Measurements from ENCODE around the gene ARAP2. TPM values are rescaled to one million over a fixed set of nuclear protein-coding genes. Genes with fewer than 3 reads are reported as not detected.

Gene ARAP2
- total RNA-seq, 1 donor from 2014 or later = 80.8 TPM

- intact Hi-C loops (cut with micrococcal nuclease) = no loop called here
Observed at GRCh38 chr4:36138220-36138619, 106.1 kb downstream of the ARAP2 start.

DNA sequence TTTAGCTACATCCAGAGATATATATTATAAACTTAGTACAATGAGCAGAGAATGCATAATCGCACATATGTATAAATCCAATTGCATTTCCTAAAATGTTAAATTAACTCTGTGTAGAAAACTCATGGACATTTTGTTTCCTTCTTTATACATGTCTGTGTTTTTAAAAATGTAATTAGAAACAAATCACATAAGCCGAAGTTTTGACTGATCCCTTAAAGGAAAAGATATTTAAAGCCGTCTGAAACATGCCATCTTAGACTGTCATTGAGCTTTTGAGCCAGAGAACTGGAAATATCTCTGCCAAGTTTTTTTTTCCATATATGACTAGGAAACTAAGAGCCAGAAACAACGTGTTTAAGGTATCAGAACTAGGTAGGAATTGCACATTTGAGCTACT is 107.0 kb downstream of the ARAP2 start:
- intact Hi-C loops (cut with micrococcal nuclease) = no loop called here

- intact Hi-C loops (cut with micrococcal nuclease) = no loop called here
Observed at GRCh38 chr4:36133658-36134057, 110.7 kb downstream of the ARAP2 start.

GRCh38 chr4:36133086-36133485 is 111.2 kb downstream of the ARAP2 start:
- intact Hi-C loops (cut with micrococcal nuclease) = no loop called here

GRCh38 chr4:36130641-36131040 is 113.7 kb downstream of the ARAP2 start:
- intact Hi-C loops (cut with micrococcal nuclease) = no loop called here

GRCh38 chr4:36128689-36129088 is 115.6 kb downstream of the ARAP2 start:
- intact Hi-C loops (cut with micrococcal nuclease) = loop anchor here (5.0 kb wide), 1 partner anchor 64 kb away; no protein-coding TSS in a partner anchor

DNA sequence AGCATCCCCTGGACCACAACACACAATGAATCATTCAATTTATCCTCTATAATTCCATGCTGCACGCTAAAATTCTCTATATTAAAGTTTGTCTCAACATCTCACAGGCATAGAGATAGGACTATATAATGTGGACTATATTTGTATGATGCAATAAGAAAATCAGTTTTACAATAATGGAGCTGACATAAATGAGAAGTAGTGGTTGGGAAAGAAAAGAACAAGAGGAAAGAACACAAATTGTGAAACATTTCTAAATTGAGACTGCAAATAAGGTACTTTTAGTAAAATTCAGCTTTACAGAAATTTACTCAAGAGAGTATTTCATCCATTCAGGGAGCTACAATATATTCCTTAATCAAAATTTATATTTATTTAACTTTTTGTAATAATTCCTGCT is 120.4 kb downstream of the ARAP2 start:
- intact Hi-C loops (cut with micrococcal nuclease) = no loop called here

DNA sequence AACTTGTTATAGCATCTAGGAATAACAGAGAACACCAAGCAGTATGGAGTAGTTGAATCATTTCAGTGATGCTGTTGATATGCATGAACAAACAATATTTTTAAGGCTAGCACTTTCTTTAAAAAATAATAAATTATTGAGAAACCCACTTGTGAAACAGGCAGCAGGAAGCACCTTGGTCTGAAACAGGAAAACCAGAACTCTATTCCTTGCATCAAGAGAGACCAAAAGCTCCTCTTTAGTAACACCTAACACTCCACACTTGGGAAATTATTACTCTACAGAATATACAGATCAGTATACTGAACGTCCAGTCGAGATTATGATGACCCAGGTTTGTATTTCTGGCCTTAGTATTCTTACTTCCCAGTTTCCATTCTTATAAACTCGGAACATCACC is 129.0 kb downstream of the ARAP2 start:
- intact Hi-C loops (cut with micrococcal nuclease) = no loop called here

DNA sequence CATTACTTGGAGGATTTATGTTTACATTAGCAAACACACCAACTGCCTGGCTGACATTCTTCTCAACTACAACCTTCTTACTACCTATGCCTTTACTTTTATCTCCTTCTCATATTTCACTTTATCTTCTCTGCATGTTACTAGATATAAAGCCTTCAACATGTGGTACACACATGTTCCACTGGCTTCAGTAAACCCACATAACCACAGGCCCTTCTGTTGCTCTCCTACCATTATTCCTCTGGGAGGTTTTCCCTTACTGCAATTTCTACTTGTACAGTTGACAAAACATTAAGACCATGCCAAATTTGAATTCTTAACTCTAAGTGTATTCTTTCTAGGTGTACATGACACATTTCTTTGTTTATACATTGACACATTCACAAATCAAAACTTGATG is 133.1 kb downstream of the ARAP2 start:
- intact Hi-C loops (cut with micrococcal nuclease) = no loop called here

GRCh38 chr4:36099509-36099908 is 144.8 kb downstream of the ARAP2 start:
- intact Hi-C loops (cut with micrococcal nuclease) = no loop called here

- intact Hi-C loops (cut with micrococcal nuclease) = no loop called here
Observed at GRCh38 chr4:36094995-36095394, 149.3 kb downstream of the ARAP2 start.

GRCh38 chr4:36091997-36092396 is 152.3 kb downstream of the ARAP2 start:
- intact Hi-C loops (cut with micrococcal nuclease) = no loop called here

DNA sequence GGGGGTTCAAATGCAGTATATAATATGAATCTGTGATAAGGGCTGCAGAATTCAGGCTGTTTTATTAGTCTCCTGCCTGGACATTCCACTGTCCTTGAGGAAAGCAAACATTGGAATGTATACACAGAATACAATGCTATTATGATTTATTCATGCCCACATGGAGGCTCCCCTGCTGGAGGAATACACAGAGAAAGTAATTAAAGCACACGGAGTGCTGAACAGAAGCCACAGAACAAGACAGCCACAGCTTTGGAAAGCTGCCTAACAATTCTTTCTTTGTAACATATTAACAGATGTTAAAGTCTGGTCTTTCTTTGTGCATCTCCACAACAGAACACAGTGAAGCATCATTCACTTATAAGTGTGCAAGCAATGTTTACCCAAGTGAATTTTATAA is 155.8 kb downstream of the ARAP2 start:
- intact Hi-C loops (cut with micrococcal nuclease) = no loop called here

DNA sequence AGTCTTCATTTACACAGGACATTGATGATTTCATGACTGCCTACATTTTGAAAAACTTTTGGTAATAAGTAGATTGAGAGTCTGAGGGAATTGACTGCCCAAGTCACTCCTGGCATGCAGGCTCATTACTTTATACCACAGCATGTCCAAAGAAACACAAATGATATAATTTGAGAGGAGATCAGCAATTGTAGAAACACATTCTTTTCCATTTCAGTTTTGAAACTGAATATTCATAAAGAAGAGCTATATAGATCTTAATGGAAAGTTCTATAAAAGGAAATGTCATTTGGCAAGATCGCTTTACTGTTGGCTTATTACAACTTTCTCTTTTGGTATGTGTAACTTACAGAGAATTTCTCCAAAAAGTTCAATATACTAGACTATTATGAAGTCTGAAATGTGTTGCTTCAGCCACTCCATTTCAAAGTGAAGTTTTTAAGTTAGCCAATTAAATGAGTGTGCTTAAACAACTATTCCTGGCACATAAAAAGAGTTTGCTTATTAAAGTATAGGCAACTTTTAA is 158.0 kb downstream of the ARAP2 start:
- intact Hi-C loops (cut with micrococcal nuclease) = no loop called here

GRCh38 chr4:36082817-36083216 is 161.5 kb downstream of the ARAP2 start:
- intact Hi-C loops (cut with micrococcal nuclease) = no loop called here

DNA sequence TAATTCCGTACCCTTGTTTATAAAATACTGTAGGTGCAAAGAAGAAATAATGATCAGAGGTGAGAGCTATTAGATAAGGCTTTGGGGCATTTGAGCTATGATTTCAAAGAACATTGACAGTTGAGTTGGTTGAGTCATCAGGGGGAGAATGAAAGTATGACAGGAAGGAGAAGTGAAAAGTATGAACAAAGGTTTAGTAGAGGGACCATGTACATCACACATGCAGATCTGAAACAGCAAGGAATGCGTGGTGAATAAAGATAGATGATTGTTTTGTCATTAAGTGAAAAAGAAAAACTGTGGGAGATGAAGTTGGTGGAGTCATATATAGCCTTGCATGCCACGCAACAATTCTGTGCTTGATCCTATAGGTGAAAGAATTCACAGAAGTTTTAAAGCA is 163.1 kb downstream of the ARAP2 start:
- intact Hi-C loops (cut with micrococcal nuclease) = no loop called here

DNA sequence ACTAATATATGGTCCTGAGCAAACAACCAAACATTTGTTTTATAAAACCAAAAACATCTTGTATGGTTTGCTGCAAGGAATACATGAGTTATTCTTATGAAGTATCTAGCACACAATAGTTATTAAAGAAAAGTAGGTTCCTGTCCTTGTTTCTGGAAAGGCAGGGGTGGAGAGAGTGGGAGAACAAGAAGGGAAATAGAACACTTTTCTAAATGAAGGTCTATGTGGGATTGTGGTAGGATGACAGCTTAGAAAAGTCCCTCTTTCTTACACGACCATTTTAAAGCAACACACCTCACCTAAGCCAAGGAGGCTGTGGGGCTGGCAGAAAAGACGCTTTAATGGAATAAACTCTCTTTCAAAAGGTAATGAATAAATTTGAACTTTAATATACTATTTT is 164.6 kb downstream of the ARAP2 start:
- intact Hi-C loops (cut with micrococcal nuclease) = no loop called here

GRCh38 chr4:36078319-36078718 is 166.0 kb downstream of the ARAP2 start:
- intact Hi-C loops (cut with micrococcal nuclease) = no loop called here

- intact Hi-C loops (cut with micrococcal nuclease) = no loop called here
Observed at GRCh38 chr4:36072529-36072928, 171.8 kb downstream of the ARAP2 start.

DNA sequence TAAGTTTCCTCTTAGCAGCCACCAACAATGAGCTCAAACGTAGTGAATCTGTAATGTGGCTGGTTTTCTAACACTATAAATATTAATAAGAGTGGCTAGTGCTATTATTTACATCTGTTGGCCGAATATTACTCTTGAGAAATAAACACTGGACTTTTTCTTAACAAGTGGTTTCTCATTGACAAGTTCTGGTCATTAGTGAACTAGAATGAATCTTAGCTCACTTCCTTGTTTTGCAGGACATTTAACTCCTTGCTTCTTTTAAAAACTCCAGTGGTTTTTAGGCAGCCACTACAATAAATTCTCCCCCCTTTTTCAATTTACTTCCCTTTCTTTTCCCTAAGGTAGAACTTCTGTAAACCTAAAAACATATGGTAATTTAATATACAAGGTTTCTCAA is 177.2 kb downstream of the ARAP2 start:
- intact Hi-C loops (cut with micrococcal nuclease) = no loop called here

- intact Hi-C loops (cut with micrococcal nuclease) = no loop called here
Observed at GRCh38 chr4:36065274-36065871, 178.9 kb downstream of the ARAP2 start.

- intact Hi-C loops (cut with micrococcal nuclease) = no loop called here
Observed at GRCh38 chr4:36064117-36064516, 180.2 kb downstream of the ARAP2 start.

DNA sequence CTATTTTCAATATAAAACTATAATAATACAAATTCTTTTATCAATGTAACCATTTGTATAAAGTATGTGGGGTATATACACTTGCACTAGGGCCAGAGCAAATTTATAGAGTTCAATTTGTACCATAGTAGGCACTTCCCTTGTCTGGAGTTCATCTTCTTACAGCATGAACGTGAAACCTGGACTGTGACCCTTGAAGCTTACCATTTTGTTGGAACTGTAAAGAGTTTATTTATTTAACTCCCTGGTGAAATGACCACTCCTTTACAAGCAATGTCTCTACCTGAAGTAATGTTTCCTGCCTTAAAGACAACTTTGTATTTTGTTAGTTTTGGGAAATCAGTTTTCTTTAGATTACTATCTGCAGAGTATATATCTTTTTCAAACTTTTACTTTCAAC is 188.2 kb downstream of the ARAP2 start:
- intact Hi-C loops (cut with micrococcal nuclease) = no loop called here
